ENCODE results near the gene PPM1H.

Gene PPM1H

GRCh38 chr12:62799126-62799736 is 135.7 kb downstream of the PPM1H start:
- peak; percentile 77 for DNase-seq (ENCODE audit: low spot score)

- no peak for DNase-seq (ENCODE audit: low spot score)
These were observed 140.7 kb downstream of the PPM1H start for GRCh38 chr12:62794218-62794583.

GRCh38 chr12:62793256-62794217 is 141.4 kb downstream of the PPM1H start:
- DNase-seq (ENCODE audit: low spot score), result peak; percentile 81

- no peak for DNase-seq (ENCODE audit: low spot score)
These were observed 142.6 kb downstream of the PPM1H start for GRCh38 chr12:62792236-62792870.

- DNase-seq (ENCODE audit: low spot score), result no peak
These were observed 145.1 kb downstream of the PPM1H start for GRCh38 chr12:62789851-62790250.

GRCh38 chr12:62787611-62788010 is 147.3 kb downstream of the PPM1H start:
- DNase-seq (ENCODE audit: low spot score), result no peak

- DNase-seq (ENCODE audit: low spot score), result no peak
These were observed 147.9 kb downstream of the PPM1H start for GRCh38 chr12:62787023-62787422.

GRCh38 chr12:62785941-62786559 is 148.9 kb downstream of the PPM1H start:
- no peak for DNase-seq (ENCODE audit: low spot score)

- no peak for DNase-seq (ENCODE audit: low spot score)
These were observed 150.4 kb downstream of the PPM1H start for GRCh38 chr12:62784576-62784975.

- DNase-seq (ENCODE audit: low spot score), result no peak
These were observed 151.1 kb downstream of the PPM1H start for GRCh38 chr12:62783881-62784280.

GRCh38 chr12:62781136-62781880 is 153.6 kb downstream of the PPM1H start:
- DNase-seq (ENCODE audit: low spot score), result no peak

GRCh38 chr12:62779488-62779887 is 155.5 kb downstream of the PPM1H start:
- DNase-seq (ENCODE audit: low spot score), result no peak

GRCh38 chr12:62778187-62778586 is 156.8 kb downstream of the PPM1H start:
- DNase-seq (ENCODE audit: low spot score), result no peak

- no peak for DNase-seq (ENCODE audit: low spot score)
These were observed 158.0 kb downstream of the PPM1H start for GRCh38 chr12:62776997-62777396.

GRCh38 chr12:62776575-62776974 is 158.4 kb downstream of the PPM1H start:
- no peak for DNase-seq (ENCODE audit: low spot score)

GRCh38 chr12:62774794-62775193 is 160.2 kb downstream of the PPM1H start:
- DNase-seq (ENCODE audit: low spot score), result no peak

- DNase-seq (ENCODE audit: low spot score), result no peak
These were observed 162.5 kb downstream of the PPM1H start for GRCh38 chr12:62772416-62772955.

GRCh38 chr12:62771828-62772227 is 163.1 kb downstream of the PPM1H start:
- no peak for DNase-seq (ENCODE audit: low spot score)

- DNase-seq (ENCODE audit: low spot score), result no peak
These were observed 164.6 kb downstream of the PPM1H start for GRCh38 chr12:62770381-62770780.

GRCh38 chr12:62769076-62769619 is 165.8 kb downstream of the PPM1H start:
- no peak for DNase-seq (ENCODE audit: low spot score)

- DNase-seq (ENCODE audit: low spot score), result no peak
These were observed 167.0 kb downstream of the PPM1H start for GRCh38 chr12:62767946-62768345.
